OCI-LY7 (cell line): ENCODE measurements around the gene MYO1C. TPM values are rescaled to one million over a fixed set of nuclear protein-coding genes. Genes with fewer than 3 reads are reported as not detected.
"Not testable (repeated sequence)": the region's sequence is repeated elsewhere in the genome, so short reads cannot be mapped to it uniquely, and the experiment has no call there.

Experiments used
- BruUV-seq: library from RNA; stranded (reverse); fragments of 400-500 nt; replicated peaks from 2 replicates; lab custom pipeline; 2021; lab: Mats Ljungman, UMichigan
- CTCF ChIA-PET: fragments of 300-600 bp; sonication (Branson Sonifier 250); formaldehyde crosslinking; loops from one replicate; lab custom pipeline; 2022; ENCODE audit warnings: antibody characterized with exemption; ENCODE audit not compliant: unreplicated experiment; lab: Charles Lee
- POLR2A ChIA-PET: fragments of 300-600 bp; sonication (Branson Sonifier 250); formaldehyde crosslinking; loops from one replicate; lab custom pipeline; 2022; ENCODE audit warnings: antibody characterized with exemption; lab: Charles Lee
- DNase-seq: peaks from one replicate; pipeline ENCODE4 v3.0.0-alpha.2; 2015; ENCODE audit warnings: low spot score
- H2AFZ ChIP-seq: fragments of 200-600 bp; sonication (generic), shearing (Covaris generic); 2 replicates; pipeline ENCODE4 v1.6.1; 2014; ENCODE audit warnings: mild to moderate bottlenecking, antibody characterized with exemption, low read length, moderate library complexity
- H3K27ac ChIP-seq: fragments of 200-600 bp; sonication (generic); 2 replicates; pipeline ENCODE4 v1.5.1; 2014; ENCODE audit warnings: mixed run types, low read depth, mild to moderate bottlenecking, moderate library complexity, low read length, inconsistent platforms; ENCODE audit not compliant: poor library complexity, severe bottlenecking
- H3K36me3 ChIP-seq: fragments of 200-600 bp; sonication (generic); 2 replicates; pipeline ENCODE4 v1.6.1; 2014; ENCODE audit warnings: mild to moderate bottlenecking, antibody characterized with exemption, low read length, moderate library complexity, mixed read lengths; ENCODE audit not compliant: insufficient read depth
- H3K4me1 ChIP-seq: fragments of 200-600 bp; sonication (generic); 2 replicates; pipeline ENCODE4 v1.5.1; 2014; ENCODE audit warnings: mild to moderate bottlenecking, low read length; ENCODE audit not compliant: insufficient read depth, poor library complexity, severe bottlenecking
- H3K4me2 ChIP-seq: fragments of 200-600 bp; sonication (generic); 2 replicates; pipeline ENCODE4 v1.6.1; 2014; ENCODE audit warnings: mild to moderate bottlenecking, low read length
- H3K4me3 ChIP-seq: fragments of 200-600 bp; sonication (generic); 2 replicates; pipeline ENCODE4 v1.5.1; 2014; ENCODE audit warnings: mild to moderate bottlenecking, low read depth, low read length; ENCODE audit not compliant: poor library complexity, severe bottlenecking
- H3K79me2 ChIP-seq: fragments of 200-600 bp; sonication (generic); 2 replicates; pipeline ENCODE4 v1.6.1; 2016; ENCODE audit warnings: low read depth, mild to moderate bottlenecking, low read length, moderate library complexity, mixed read lengths; ENCODE audit not compliant: insufficient read depth
- H3K9me2 ChIP-seq: fragments of 200-600 bp; sonication (generic); 2 replicates; pipeline ENCODE4 v1.6.1; 2016; ENCODE audit warnings: mild to moderate bottlenecking, low read length, mixed read lengths; ENCODE audit not compliant: insufficient read depth
- H3K9me3 ChIP-seq: fragments of 200-600 bp; sonication (generic); 2 replicates; pipeline ENCODE4 v1.6.1; 2014; ENCODE audit warnings: mild to moderate bottlenecking, mixed run types, low read length, mixed read lengths
- H4K20me1 ChIP-seq: fragments of 200-600 bp; sonication (generic); 2 replicates; pipeline ENCODE4 v1.6.1; 2014; ENCODE audit warnings: mild to moderate bottlenecking, antibody characterized with exemption, low read length, moderate library complexity, mixed read lengths; ENCODE audit not compliant: insufficient read depth
- CTCF ChIP-seq: fragments of 200-600 bp; sonication (generic); conservative IDR thresholded peaks from 2 replicates; pipeline ENCODE4 v1.5.1; 2014; ENCODE audit warnings: mild to moderate bottlenecking, antibody characterized with exemption, low read length, moderate library complexity, mixed read lengths
- EZH2phosphoT487 ChIP-seq: fragments of 200-600 bp; sonication (generic); IDR thresholded peaks from 2 replicates; pipeline ENCODE4 v1.6.1; 2018; ENCODE audit warnings: low read depth, borderline replicate concordance, mild to moderate bottlenecking, mixed run types, antibody characterized with exemption, low read length, moderate library complexity, mixed read lengths
- intact Hi-C: fragments of 100-400 bp; cut with micrococcal nuclease; formaldehyde crosslinking; loops from one replicate; pipeline ENCODE4 v1.10.0; 2022; ENCODE audit not compliant: unreplicated experiment
- total RNA-seq, 2 experiments: library from RNA; depleted of rRNA in 1 of 2; stranded (reverse); fragments of >200 nt in 1 of 2; shearing (Covaris generic) in 1 of 2; gene quantifications; 2 replicates each; pipeline ENCODE4 v1.2.3, GENCODE V29; 2014 to 2022

Gene MYO1C
- total RNA-seq, 2 experiments from 2014 or later: 17.2 to 74.4 TPM

DNA sequence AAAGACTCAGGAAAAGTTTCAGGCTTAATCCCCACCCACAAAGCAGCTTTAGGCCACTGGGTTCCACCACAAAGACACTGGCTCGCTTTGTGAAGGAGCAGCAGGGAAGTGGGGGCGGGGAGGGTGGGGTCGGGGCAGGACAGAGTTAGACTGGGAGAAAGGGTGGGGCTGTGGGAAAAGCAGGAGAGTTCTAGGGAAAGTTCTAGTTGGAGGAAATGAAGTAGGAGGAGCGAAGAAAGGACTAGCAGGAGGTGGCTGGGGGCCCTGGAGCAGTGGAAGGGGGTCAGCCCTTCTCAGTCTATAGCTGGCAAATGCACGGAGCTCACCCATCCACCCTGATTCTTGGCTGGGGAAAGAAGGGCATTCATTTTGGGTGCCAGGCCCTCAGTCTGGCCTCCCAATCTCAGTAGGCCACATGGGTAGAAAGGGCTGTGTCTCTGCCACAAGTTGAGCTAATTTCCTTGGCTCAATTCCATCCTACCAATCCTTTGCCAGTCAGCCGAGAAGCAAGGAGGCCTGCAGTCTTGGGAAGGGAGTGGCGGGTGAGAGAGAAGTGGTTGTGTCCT is 19.4 kb upstream of the MYO1C start:
- Histone ChIP-seq H2AFZ (no peak overlapping the region), H3K79me2 (peaks cover 6% of the 10 kb centered on the region; the same call in 1 of the 2 replicates), H3K9me3 (no peaks in the 10 kb centered on the region), H3K4me3 (no peak overlapping the region), H3K4me2 (no peak overlapping the region), H4K20me1 (no peaks in the 10 kb centered on the region), H3K36me3 (0 out of 2 replicates have a peak, but pooled peaks cover under 1% of the 10 kb centered on the region), H3K27ac (no peak overlapping the region), H3K9me2 (no peaks in the 10 kb centered on the region), H3K4me1 (peaks cover 6% of the 10 kb centered on the region)
- BruUV-seq: no TSS peak
- no peak for DNase-seq
- CTCF ChIA-PET: no interaction called here
- POLR2A ChIA-PET: interaction anchor here (0.7 kb wide), 1 partner anchor 150 kb away, joined by 4 read pairs; no protein-coding TSS in a partner anchor
- intact Hi-C loops: no loop called here
- TF ChIP-seq EZH2phosphoT487: no peak
- TF ChIP-seq CTCF: no peak

- H4K20me1 ChIP-seq: no peaks in the 10 kb centered on the region
- no peaks in the 10 kb centered on the region for H3K9me3 ChIP-seq
- H3K4me3 ChIP-seq: no peak overlapping the region
- no peak overlapping the region for H3K27ac ChIP-seq
- ChIA-PET CTCF (no interaction called here), POLR2A (no interaction called here)
- intact Hi-C loops: no loop called here
- DNase-seq: no peak
- peaks cover 6% of the 10 kb centered on the region for H3K4me1 ChIP-seq
- H3K79me2 ChIP-seq: peaks cover 5% of the 10 kb centered on the region; the same call in 1 of the 2 replicates
- no peak overlapping the region for H2AFZ ChIP-seq
- TF ChIP-seq CTCF: no peak
- no peak for TF ChIP-seq EZH2phosphoT487
- no peak overlapping the region for H3K4me2 ChIP-seq
- H3K36me3 ChIP-seq: 0 out of 2 replicates have a peak, but pooled peaks cover 3% of the 10 kb centered on the region
- no peaks in the 10 kb centered on the region for H3K9me2 ChIP-seq
- BruUV-seq: no TSS peak
Measured at GRCh38 chr17:1511290-1511689, 18.8 kb upstream of the MYO1C start.

GRCh38 chr17:1509290-1509881 is 16.9 kb upstream of the MYO1C start:
- TF ChIP-seq EZH2phosphoT487 (no peak), CTCF (no peak)
- ChIA-PET POLR2A (interaction anchor here (0.6 kb wide), 2 partner anchors 513 to 826 kb away, joined by 3 read pairs; no protein-coding TSS in a partner anchor), CTCF (interaction anchor here (1.3 kb wide), 1 partner anchor 24 kb away, joined by 3 read pairs; no protein-coding TSS in a partner anchor)
- DNase-seq: no peak
- Histone ChIP-seq H3K79me2 (no peaks in the 10 kb centered on the region), H3K4me3 (no peak overlapping the region), H2AFZ (no peak overlapping the region), H3K27ac (no peak overlapping the region), H3K36me3 (0 out of 2 replicates have a peak, but pooled peaks cover 3% of the 10 kb centered on the region), H4K20me1 (no peaks in the 10 kb centered on the region), H3K9me3 (no peaks in the 10 kb centered on the region), H3K4me2 (no peak overlapping the region), H3K9me2 (no peaks in the 10 kb centered on the region), H3K4me1 (no peaks in the 10 kb centered on the region)
- intact Hi-C loops: no loop called here
- no TSS peak for BruUV-seq

DNA sequence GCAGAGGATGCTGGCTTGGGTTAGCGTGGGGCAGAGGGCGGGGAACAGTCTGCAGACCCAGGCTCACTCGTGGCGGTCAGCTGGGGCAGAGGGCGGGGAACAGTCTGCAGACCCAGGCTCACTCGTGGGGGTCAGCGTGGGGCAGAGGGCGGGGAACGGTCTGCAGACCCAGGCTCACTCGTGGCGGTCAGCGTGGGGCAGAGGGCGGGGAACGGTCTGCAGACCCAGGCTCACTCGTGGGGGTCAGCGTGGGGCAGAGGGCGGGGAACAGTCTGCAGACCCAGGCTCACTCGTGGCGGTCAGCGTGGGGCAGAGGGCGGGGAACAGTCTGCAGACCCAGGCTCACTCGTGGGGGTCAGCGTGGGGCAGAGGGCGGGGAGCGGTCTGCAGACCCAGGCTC is 16.2 kb upstream of the MYO1C start:
- H3K4me3 ChIP-seq, H3K27ac ChIP-seq, H3K36me3 ChIP-seq, H3K9me3 ChIP-seq, H3K79me2 ChIP-seq, BruUV-seq, H4K20me1 ChIP-seq, intact Hi-C loops, H3K9me2 ChIP-seq, DNase-seq, CTCF ChIA-PET, H2AFZ ChIP-seq, H3K4me1 ChIP-seq, H3K4me2 ChIP-seq: not testable (repeated sequence)
- POLR2A ChIA-PET: interaction anchor here (0.6 kb wide), 1 partner anchor 826 kb away, joined by 3 read pairs; no protein-coding TSS in a partner anchor
